A673 (cell line): ENCODE results near the gene EMC9. TPM values are rescaled to one million over a fixed set of nuclear protein-coding genes. Genes with fewer than 3 reads are reported as not detected.
A peak's percentile ranks its signal among the peaks of the same experiment; 100 is the strongest.

Experiments used
- BruUV-seq: library from RNA; stranded (reverse); fragments of 400-500 nt; replicated peaks from 2 replicates; lab custom pipeline; 2021; lab: Mats Ljungman, UMichigan
- CTCF ChIA-PET: fragments of 300-600 bp; sonication (Branson Sonifier 250); formaldehyde crosslinking; loops from one replicate; lab custom pipeline; 2022; ENCODE audit warnings: antibody characterized with exemption; lab: Charles Lee
- POLR2A ChIA-PET: fragments of 300-600 bp; sonication (Branson Sonifier 250); formaldehyde crosslinking; loops from one replicate; lab custom pipeline; 2022; ENCODE audit warnings: antibody characterized with exemption; ENCODE audit not compliant: low non-redundant PET; lab: Charles Lee
- DNase-seq: peaks from one replicate; pipeline ENCODE4 v3.0.0-alpha.2; 2015; ENCODE audit warnings: low spot score
- H3K27ac ChIP-seq: fragments of 200-600 bp; sonication (generic); 2 replicates; pipeline ENCODE4 v1.5.1; 2016; ENCODE audit warnings: mixed run types, low read depth, mild to moderate bottlenecking, mixed read lengths, antibody characterized with exemption, low read length; ENCODE audit not compliant: poor library complexity, severe bottlenecking
- H3K27me3 ChIP-seq: fragments of 200-600 bp; sonication (generic); replicated peaks from 2 replicates; pipeline ENCODE4 v1.6.1; 2017; ENCODE audit warnings: mixed run types, low read depth, mild to moderate bottlenecking, mixed read lengths, antibody characterized with exemption, low read length; ENCODE audit not compliant: insufficient read depth, poor library complexity
- H3K36me3 ChIP-seq: fragments of 200-600 bp; sonication (generic); 2 replicates; pipeline ENCODE4 v1.6.1; 2016; ENCODE audit warnings: mixed run types, mild to moderate bottlenecking, mixed read lengths, antibody characterized with exemption, low read length; ENCODE audit not compliant: insufficient read depth, poor library complexity, severe bottlenecking
- H3K4me1 ChIP-seq: fragments of 200-600 bp; sonication (generic); 2 replicates; pipeline ENCODE4 v1.6.1; 2017; ENCODE audit warnings: mixed run types, mild to moderate bottlenecking, mixed read lengths, antibody characterized with exemption, low read length; ENCODE audit not compliant: insufficient read depth, poor library complexity, severe bottlenecking
- H3K4me3 ChIP-seq: fragments of 200-600 bp; sonication (generic); 2 replicates; pipeline ENCODE4 v1.5.1; 2016; ENCODE audit warnings: low read depth, mixed run types, mild to moderate bottlenecking, mixed read lengths, low read length; ENCODE audit not compliant: poor library complexity, severe bottlenecking
- H3K9me3 ChIP-seq: fragments of 200-600 bp; sonication (generic); 2 replicates; pipeline ENCODE4 v1.6.1; 2016; ENCODE audit warnings: mixed run types, low read depth, mild to moderate bottlenecking, mixed read lengths, antibody characterized with exemption, low read length; ENCODE audit not compliant: poor library complexity, severe bottlenecking
- EZH2 ChIP-seq: fragments of 200-600 bp; sonication (generic); IDR thresholded peaks from 2 replicates; pipeline ENCODE4 v1.6.1; 2017; ENCODE audit warnings: borderline replicate concordance, low read depth, mild to moderate bottlenecking, mixed read lengths, antibody characterized with exemption, low read length; ENCODE audit not compliant: poor library complexity, severe bottlenecking
- intact Hi-C: fragments of 100-400 bp; cut with micrococcal nuclease; formaldehyde crosslinking; loops from one replicate; pipeline ENCODE4 v1.10.0; 2022; ENCODE audit not compliant: unreplicated experiment
- total RNA-seq: library from RNA; stranded (reverse); gene quantifications from 2 replicates; pipeline ENCODE4 v1.2.3, GENCODE V29; 2021
- TF ChIP-seq, protein P1 (sequence below): fragments of 300-800, 200-600 bp; sonication (generic); conservative IDR thresholded peaks from 2 replicates; pipeline ENCODE4 v1.5.1; 2017; ENCODE audit warnings: low read depth, mild to moderate bottlenecking, antibody characterized with exemption, low read length, moderate library complexity, mixed read lengths

EMC9 gene
- total RNA-seq, 1 experiment from 2014 or later, result 36.8 TPM

DNA sequence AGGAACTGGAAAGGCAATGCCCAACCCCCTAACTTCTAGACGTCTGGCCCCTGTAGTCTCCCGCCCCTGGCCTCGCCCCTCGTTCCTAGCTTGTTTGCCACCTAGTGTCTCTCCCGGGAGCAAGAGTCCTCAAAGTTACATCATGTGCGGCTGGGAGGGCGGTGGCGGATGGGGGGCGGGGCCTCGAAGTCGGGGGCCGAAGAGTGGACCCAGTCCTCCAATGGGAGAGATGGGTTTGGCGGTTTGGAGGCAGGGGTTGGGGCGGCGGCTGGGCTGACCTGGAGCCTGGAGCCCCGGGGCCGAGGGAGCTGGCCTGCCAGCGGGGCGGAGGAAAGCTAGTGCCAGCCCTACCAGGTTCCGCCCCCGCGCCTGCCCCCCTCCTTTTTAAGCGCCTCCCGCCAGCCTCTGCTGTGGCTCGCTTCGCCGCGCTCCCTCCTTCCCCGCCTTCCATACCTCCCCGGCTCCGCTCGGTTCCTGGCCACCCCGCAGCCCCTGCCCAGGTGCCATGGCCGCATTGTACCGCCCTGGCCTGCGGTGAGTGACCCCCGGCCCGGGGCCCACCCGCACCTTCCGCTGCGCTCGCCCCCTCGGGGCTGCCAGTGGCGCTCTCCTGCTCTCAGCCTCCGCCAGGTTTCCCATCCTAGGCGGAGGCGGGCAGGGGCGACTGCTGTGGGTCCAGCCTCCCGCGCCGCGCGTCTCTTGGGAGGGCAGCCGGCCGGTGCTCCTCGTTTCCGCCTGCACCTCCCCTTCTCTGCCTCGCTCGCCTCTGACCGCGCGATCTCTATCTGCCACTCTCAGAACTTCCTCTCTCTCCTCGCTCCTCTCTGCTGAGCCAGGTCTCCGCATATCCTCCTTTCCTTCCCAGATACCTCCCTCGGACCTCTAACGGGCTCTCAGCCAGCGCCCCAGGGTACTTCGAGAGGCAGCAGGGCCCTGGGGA, 47.2 kb downstream of the EMC9 start, which contains the start of gene PCK2:
TSS of gene PCK2 (plus strand) at position 411 of the 940 bp plus-strand sequence. CDS start at position 506, 95 bp downstream.
- intact Hi-C loops, result no loop called here
- peaks cover 11% of the 10 kb centered on the region for H3K36me3 ChIP-seq
- peak within 1 kb of the TSS; percentile 78 for H3K4me3 ChIP-seq
- ChIA-PET CTCF (interaction anchor here (0.5 to 0.7 kb wide), 6 partner anchors 14 to 720 kb away, joined by 3 to 11 read pairs (median 3); partner anchors contain the start of genes RABGGTA and RIPK3), POLR2A (interaction anchor here (0.6 to 2.2 kb wide), 11 partner anchors 8 to 206 kb away, joined by 3 to 13 read pairs (median 4); partner anchors contain the start of genes DCAF11, EMC9, IRF9 and NOP9)
- peaks cover 12% of the 10 kb centered on the region for H3K4me1 ChIP-seq
- no peaks in the 10 kb centered on the region for H3K27me3 ChIP-seq
- no peak for TF ChIP-seq EZH2
- TF ChIP-seq, protein P1, sequence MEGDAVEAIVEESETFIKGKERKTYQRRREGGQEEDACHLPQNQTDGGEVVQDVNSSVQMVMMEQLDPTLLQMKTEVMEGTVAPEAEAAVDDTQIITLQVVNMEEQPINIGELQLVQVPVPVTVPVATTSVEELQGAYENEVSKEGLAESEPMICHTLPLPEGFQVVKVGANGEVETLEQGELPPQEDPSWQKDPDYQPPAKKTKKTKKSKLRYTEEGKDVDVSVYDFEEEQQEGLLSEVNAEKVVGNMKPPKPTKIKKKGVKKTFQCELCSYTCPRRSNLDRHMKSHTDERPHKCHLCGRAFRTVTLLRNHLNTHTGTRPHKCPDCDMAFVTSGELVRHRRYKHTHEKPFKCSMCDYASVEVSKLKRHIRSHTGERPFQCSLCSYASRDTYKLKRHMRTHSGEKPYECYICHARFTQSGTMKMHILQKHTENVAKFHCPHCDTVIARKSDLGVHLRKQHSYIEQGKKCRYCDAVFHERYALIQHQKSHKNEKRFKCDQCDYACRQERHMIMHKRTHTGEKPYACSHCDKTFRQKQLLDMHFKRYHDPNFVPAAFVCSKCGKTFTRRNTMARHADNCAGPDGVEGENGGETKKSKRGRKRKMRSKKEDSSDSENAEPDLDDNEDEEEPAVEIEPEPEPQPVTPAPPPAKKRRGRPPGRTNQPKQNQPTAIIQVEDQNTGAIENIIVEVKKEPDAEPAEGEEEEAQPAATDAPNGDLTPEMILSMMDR, result 0 out of 2 replicates have a peak, but pooled peaks have one; percentile 9
- DNase-seq, result peak; percentile 94
- BruUV-seq, result TSS peak; percentile 61
- no peaks in the 10 kb centered on the region for H3K9me3 ChIP-seq
- H3K27ac ChIP-seq, result peak within 1 kb of the TSS; percentile 94

DNA sequence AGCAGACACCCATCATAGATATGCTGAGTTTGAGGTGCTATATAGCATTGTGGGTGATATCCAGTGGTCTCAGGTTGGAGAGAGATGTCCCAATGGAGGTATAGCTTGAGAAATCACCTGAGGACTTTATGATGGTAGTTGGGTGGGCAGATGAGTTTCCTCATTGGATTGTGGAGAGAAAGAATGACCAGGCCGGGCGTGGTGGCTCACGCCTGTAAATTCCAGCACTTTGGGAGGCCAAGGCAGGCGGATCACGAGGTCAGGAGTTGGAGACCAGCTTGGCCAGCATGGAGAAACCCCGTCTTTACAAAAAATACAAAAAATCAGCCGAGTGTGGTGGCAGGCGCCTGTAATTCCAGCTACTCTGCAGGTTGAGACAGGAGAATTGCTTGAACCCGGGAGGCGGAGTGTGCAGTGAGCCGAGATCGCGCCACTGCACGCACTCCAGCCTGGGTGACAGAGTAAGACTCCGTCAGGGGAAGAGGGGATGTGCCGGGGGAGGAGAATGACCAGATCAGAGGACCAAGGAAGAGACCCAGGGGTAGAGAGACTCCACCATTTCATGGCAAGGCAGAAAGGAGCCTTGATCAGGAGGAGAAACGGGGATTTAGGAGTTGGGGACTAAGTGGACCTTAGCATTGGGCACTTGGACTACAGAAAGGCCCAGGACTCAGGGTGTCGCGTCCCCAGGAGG, 48.0 kb downstream of the EMC9 start:
- peak overlapping the region; percentile 78 for H3K4me3 ChIP-seq
- no peaks in the 10 kb centered on the region for H3K27me3 ChIP-seq
- BruUV-seq, result TSS peak; percentile 86
- intact Hi-C loops, result no loop called here
- no peaks in the 10 kb centered on the region for H3K9me3 ChIP-seq
- CTCF ChIA-PET, result interaction anchor here (0.5 to 1.4 kb wide), 6 partner anchors 35 to 719 kb away, joined by 3 to 11 read pairs (median 3); partner anchors contain the start of genes RABGGTA and RIPK3
- H3K27ac ChIP-seq, result peak overlapping the region; percentile 94
- TF ChIP-seq, protein P1, result no peak
- no peak for TF ChIP-seq EZH2
- POLR2A ChIA-PET, result interaction anchor here (0.6 to 2.2 kb wide), 11 partner anchors 12 to 207 kb away, joined by 3 to 13 read pairs (median 4); partner anchors contain the start of genes DCAF11, EMC9, IRF9 and NOP9
- peaks cover 12% of the 10 kb centered on the region for H3K4me1 ChIP-seq
- DNase-seq, result no peak
- peaks cover 3% of the 10 kb centered on the region for H3K36me3 ChIP-seq
